ENCODE measurements around the gene TTC3. TPM values are rescaled to one million over a fixed set of nuclear protein-coding genes. Genes with fewer than 3 reads are reported as not detected.

The TTC3 gene
- total RNA-seq, 2 experiments from 2014 or later, result 73.5 to 90.0 TPM

DNA sequence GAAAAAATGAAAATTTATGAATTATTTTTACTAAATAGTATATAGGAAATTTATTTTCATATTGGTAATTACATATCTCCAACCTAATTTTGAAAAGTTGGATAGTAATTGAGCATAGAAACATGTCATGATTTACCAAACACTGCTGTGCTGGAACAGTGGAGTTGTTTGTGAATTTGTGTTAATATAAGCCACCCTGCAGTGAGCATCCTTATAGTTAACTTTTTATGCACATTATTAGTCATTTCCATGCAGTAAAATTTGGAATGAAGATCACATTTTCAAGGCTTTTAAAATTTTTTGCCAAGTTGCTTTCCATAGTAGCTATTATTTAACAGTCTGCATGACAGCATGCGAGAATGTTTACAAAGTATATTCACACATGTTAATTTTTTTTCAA, 115.8 kb downstream of the TTC3 start:
- ChIA-PET POLR2A (interaction anchor here (0.6 kb wide), 1 partner anchor 105 kb away, joined by 3 read pairs; no protein-coding TSS in a partner anchor), CTCF (ENCODE audit: unreplicated experiment) (no interaction called here)
- Histone ChIP-seq H3K36me3 (ENCODE audit: insufficient read depth, low read length) (peaks cover 72% of the 10 kb centered on the region), H3K27ac (ENCODE audit: low read depth, low read length, poor library complexity, severe bottlenecking) (no peak overlapping the region), H3K4me3 (ENCODE audit: low read depth, low read length, poor library complexity, severe bottlenecking) (no peak overlapping the region), H3K9me3 (ENCODE audit: low read length) (no peaks in the 10 kb centered on the region), H3K4me1 (ENCODE audit: insufficient read depth, low read length, poor library complexity, severe bottlenecking) (no peaks in the 10 kb centered on the region), H4K20me1 (ENCODE audit: insufficient read depth, low read length) (no peaks in the 10 kb centered on the region), H3K9me2 (ENCODE audit: insufficient read depth, low read length) (no peaks in the 10 kb centered on the region), H3K79me2 (ENCODE audit: insufficient read depth, low read depth, low read length) (no peaks in the 10 kb centered on the region), H3K4me2 (ENCODE audit: low read length) (no peak overlapping the region), H2AFZ (ENCODE audit: low read length) (no peak overlapping the region)
- no TSS peak for BruUV-seq (replicated peaks)
- intact Hi-C loops (cut with micrococcal nuclease; ENCODE audit: unreplicated experiment), result no loop called here
- TF ChIP-seq CTCF (conservative IDR thresholded peaks at IDR 0.05; ENCODE audit: low read length) (no peak), EZH2phosphoT487 (IDR thresholded peaks at IDR 0.05; ENCODE audit: borderline replicate concordance, low read depth, low read length) (no peak)
- DNase-seq (ENCODE audit: low spot score), result no peak

GRCh38 chr21:37192019-37192418, 119.0 kb downstream of the TTC3 start:
- H3K4me1 ChIP-seq (ENCODE audit: insufficient read depth, low read length, poor library complexity, severe bottlenecking), result no peaks in the 10 kb centered on the region
- ChIA-PET CTCF (ENCODE audit: unreplicated experiment) (no interaction called here), POLR2A (interaction anchor here (0.8 kb wide), 1 partner anchor 165 kb away, joined by 3 read pairs; no protein-coding TSS in a partner anchor)
- H3K4me2 ChIP-seq (ENCODE audit: low read length), result no peak overlapping the region
- H4K20me1 ChIP-seq (ENCODE audit: insufficient read depth, low read length), result no peaks in the 10 kb centered on the region
- TF ChIP-seq EZH2phosphoT487 (IDR thresholded peaks at IDR 0.05; ENCODE audit: borderline replicate concordance, low read depth, low read length) (no peak), CTCF (conservative IDR thresholded peaks at IDR 0.05; ENCODE audit: low read length) (no peak)
- no peaks in the 10 kb centered on the region for H3K79me2 ChIP-seq (ENCODE audit: insufficient read depth, low read depth, low read length)
- H3K4me3 ChIP-seq (ENCODE audit: low read depth, low read length, poor library complexity, severe bottlenecking), result no peak overlapping the region
- H2AFZ ChIP-seq (ENCODE audit: low read length), result no peak overlapping the region
- H3K36me3 ChIP-seq (ENCODE audit: insufficient read depth, low read length), result peaks cover 80% of the 10 kb centered on the region
- intact Hi-C loops (cut with micrococcal nuclease; ENCODE audit: unreplicated experiment), result no loop called here
- no peaks in the 10 kb centered on the region for H3K9me3 ChIP-seq (ENCODE audit: low read length)
- H3K27ac ChIP-seq (ENCODE audit: low read depth, low read length, poor library complexity, severe bottlenecking), result no peak overlapping the region
- no peaks in the 10 kb centered on the region for H3K9me2 ChIP-seq (ENCODE audit: insufficient read depth, low read length)
- no TSS peak for BruUV-seq (replicated peaks)
- DNase-seq (ENCODE audit: low spot score), result no peak

GRCh38 chr21:37193006-37193405, 120.0 kb downstream of the TTC3 start:
- Histone ChIP-seq H4K20me1 (ENCODE audit: insufficient read depth, low read length) (no peaks in the 10 kb centered on the region), H3K27ac (ENCODE audit: low read depth, low read length, poor library complexity, severe bottlenecking) (no peak overlapping the region), H3K36me3 (ENCODE audit: insufficient read depth, low read length) (peaks cover 77% of the 10 kb centered on the region), H3K4me2 (ENCODE audit: low read length) (no peak overlapping the region), H2AFZ (ENCODE audit: low read length) (no peak overlapping the region), H3K4me1 (ENCODE audit: insufficient read depth, low read length, poor library complexity, severe bottlenecking) (no peaks in the 10 kb centered on the region), H3K9me3 (ENCODE audit: low read length) (no peaks in the 10 kb centered on the region), H3K79me2 (ENCODE audit: insufficient read depth, low read depth, low read length) (no peaks in the 10 kb centered on the region), H3K4me3 (ENCODE audit: low read depth, low read length, poor library complexity, severe bottlenecking) (no peak overlapping the region), H3K9me2 (ENCODE audit: insufficient read depth, low read length) (no peaks in the 10 kb centered on the region)
- TF ChIP-seq CTCF (conservative IDR thresholded peaks at IDR 0.05; ENCODE audit: low read length) (no peak), EZH2phosphoT487 (IDR thresholded peaks at IDR 0.05; ENCODE audit: borderline replicate concordance, low read depth, low read length) (no peak)
- POLR2A ChIA-PET, result no interaction called here
- BruUV-seq (replicated peaks), result no TSS peak
- intact Hi-C loops (cut with micrococcal nuclease; ENCODE audit: unreplicated experiment), result no loop called here
- CTCF ChIA-PET (ENCODE audit: unreplicated experiment), result no interaction called here
- no peak for DNase-seq (ENCODE audit: low spot score)
